UCSD-AML1 (cell line): ENCODE data around the gene MAMLD1.

Experiments
- DNase-seq: peaks from one replicate; lab custom pipeline; 2025; ENCODE audit not compliant: unreplicated experiment; lab: John Stamatoyannopoulos, UW

Gene MAMLD1

GRCh38 chrX:150495496-150495895 is 132.4 kb downstream of the MAMLD1 start:
- no peak for DNase-seq

- DNase-seq, result no peak
Observed at GRCh38 chrX:150499240-150499639, 136.1 kb downstream of the MAMLD1 start.

- DNase-seq, result no peak
Observed at GRCh38 chrX:150502091-150502490, 139.0 kb downstream of the MAMLD1 start.

- DNase-seq, result no peak
Observed at GRCh38 chrX:150502979-150503897, 140.1 kb downstream of the MAMLD1 start.

- no peak for DNase-seq
Observed at GRCh38 chrX:150503898-150504219, 140.7 kb downstream of the MAMLD1 start.

- DNase-seq, result no peak
Observed at GRCh38 chrX:150504397-150505182, 141.5 kb downstream of the MAMLD1 start.

- DNase-seq, result no peak
Observed at GRCh38 chrX:150506020-150506419, 142.9 kb downstream of the MAMLD1 start.

GRCh38 chrX:150506486-150506885 is 143.4 kb downstream of the MAMLD1 start:
- DNase-seq, result no peak

- peak; percentile 63 for DNase-seq
Observed at GRCh38 chrX:150507251-150507856, 144.2 kb downstream of the MAMLD1 start.

GRCh38 chrX:150508018-150508417 is 144.9 kb downstream of the MAMLD1 start:
- no peak for DNase-seq

GRCh38 chrX:150508451-150509367 is 145.6 kb downstream of the MAMLD1 start:
- peak; percentile 31 for DNase-seq

GRCh38 chrX:150509703-150510102 is 146.6 kb downstream of the MAMLD1 start:
- DNase-seq, result no peak

GRCh38 chrX:150512461-150512901 is 149.4 kb downstream of the MAMLD1 start:
- no peak for DNase-seq

GRCh38 chrX:150513544-150513943 is 150.4 kb downstream of the MAMLD1 start:
- DNase-seq, result no peak

- no peak for DNase-seq
Observed at GRCh38 chrX:150514462-150514861, 151.3 kb downstream of the MAMLD1 start.

- DNase-seq, result no peak
Observed at GRCh38 chrX:150515801-150516200, 152.7 kb downstream of the MAMLD1 start.

GRCh38 chrX:150517303-150517910 is 154.3 kb downstream of the MAMLD1 start:
- DNase-seq, result no peak

- DNase-seq, result no peak
Observed at GRCh38 chrX:150522494-150522893, 159.4 kb downstream of the MAMLD1 start.

GRCh38 chrX:150525061-150525919 is 162.2 kb downstream of the MAMLD1 start:
- DNase-seq, result no peak
